Fibroblast of lung (primary cell): ENCODE results near the gene GJD3. TPM values are rescaled to one million over a fixed set of nuclear protein-coding genes. Genes with fewer than 3 reads are reported as not detected.

Source experiments
- DNase-seq, 2 donors: peaks; one replicate each; pipeline versions ENCODE4 v3.0.0 to v3.0.0-alpha.2; 2010; ENCODE audit warnings: low read depth in 2 of 2
- H2AFZ ChIP-seq: 2 replicates; pipeline ENCODE4 v1.5.1; 2012; ENCODE audit warnings: low read length, control low read depth, inconsistent platforms
- H3K27ac ChIP-seq: 2 replicates; pipeline ENCODE4 v1.5.1; 2011; ENCODE audit warnings: low read length, control low read depth; ENCODE audit not compliant: insufficient read depth
- H3K27me3 ChIP-seq: 2 replicates; pipeline ENCODE4 v1.5.1; 2011; ENCODE audit warnings: mild to moderate bottlenecking, low read length; ENCODE audit not compliant: control insufficient read depth, insufficient read depth
- H3K36me3 ChIP-seq: 2 replicates; pipeline ENCODE4 v1.5.1; 2011; ENCODE audit warnings: low read length; ENCODE audit not compliant: control insufficient read depth, insufficient read depth
- H3K4me1 ChIP-seq: 2 replicates; pipeline ENCODE4 v1.5.1; 2011; ENCODE audit warnings: low read length; ENCODE audit not compliant: control insufficient read depth, insufficient read depth; ENCODE audit errors: extremely low read depth
- H3K4me2 ChIP-seq: 2 replicates; pipeline ENCODE4 v1.5.1; 2011; ENCODE audit warnings: low read length, control low read depth; ENCODE audit not compliant: insufficient read depth; ENCODE audit errors: extremely low read depth
- H3K4me3 ChIP-seq, 4 experiments: fragments of 200-600 bp in 1 of 4; sonication (generic) in 1 of 4; replicated peaks in 1 of 4; 2 replicates each; pipeline ENCODE4 v1.5.1; 2011 to 2016; ENCODE audit warnings: low read length in 4 of 4, low read depth in 3 of 4, mild to moderate bottlenecking in 3 of 4, control low read depth in 2 of 4, inconsistent platforms in 1 of 4, mixed read lengths in 1 of 4; ENCODE audit not compliant: insufficient read depth in 1 of 4; ENCODE audit errors: control extremely low read depth in 1 of 4
- H3K79me2 ChIP-seq: 2 replicates; pipeline ENCODE4 v1.5.1; 2012; ENCODE audit warnings: mild to moderate bottlenecking, low read length, inconsistent platforms; ENCODE audit not compliant: control insufficient read depth, insufficient read depth
- H3K9ac ChIP-seq: 2 replicates; pipeline ENCODE4 v1.5.1; 2011; ENCODE audit warnings: mild to moderate bottlenecking, low read length, control low read depth; ENCODE audit not compliant: insufficient read depth
- H3K9me3 ChIP-seq: 2 replicates; pipeline ENCODE4 v1.5.1; 2012; ENCODE audit warnings: low read depth, low read length; ENCODE audit not compliant: control insufficient read depth, insufficient read depth
- H4K20me1 ChIP-seq: 2 replicates; pipeline ENCODE4 v1.5.1; 2011; ENCODE audit warnings: low read length; ENCODE audit not compliant: control insufficient read depth, insufficient read depth; ENCODE audit errors: extremely low read depth
- EZH2 ChIP-seq: IDR thresholded peaks from 2 replicates; pipeline ENCODE4 v1.5.1; 2012; ENCODE audit warnings: low read length, control low read depth, mild to moderate bottlenecking; ENCODE audit errors: missing control alignments
- polyA plus RNA-seq, 2 donors: library from polyadenylated mRNA; depleted of rRNA in 1 of 2; stranded (reverse) in 1 of 2; unstranded in 1 of 2; fragments of >200 nt; gene quantifications; 2 replicates each; pipeline ENCODE4 v1.2.1, GENCODE V29; 2011 to 2012; ENCODE audit warnings: missing spikeins in 1 of 2
- total RNA-seq: library from RNA; depleted of rRNA; stranded (reverse); fragments of >200 nt; gene quantifications from 2 replicates; pipeline ENCODE4 v1.2.1, GENCODE V29; 2014
- TF ChIP-seq, protein P1 (sequence below), 2 donors: IDR thresholded peaks in 1 of 2; conservative IDR thresholded peaks in 1 of 2; 1 replicate in 1 of 2; 2 replicates in 1 of 2; pipeline ENCODE4 v1.5.1; 2011 to 2012; ENCODE audit warnings: low read length in 2 of 2, control low read depth in 1 of 2, inconsistent platforms in 1 of 2, low read depth in 1 of 2, mild to moderate bottlenecking in 1 of 2

The GJD3 gene
- total and polyA plus RNA-seq, 2 donors (not counting 1 experiment from before 2014, with no cell fraction given) = 0.99 to 4.3 TPM

DNA sequence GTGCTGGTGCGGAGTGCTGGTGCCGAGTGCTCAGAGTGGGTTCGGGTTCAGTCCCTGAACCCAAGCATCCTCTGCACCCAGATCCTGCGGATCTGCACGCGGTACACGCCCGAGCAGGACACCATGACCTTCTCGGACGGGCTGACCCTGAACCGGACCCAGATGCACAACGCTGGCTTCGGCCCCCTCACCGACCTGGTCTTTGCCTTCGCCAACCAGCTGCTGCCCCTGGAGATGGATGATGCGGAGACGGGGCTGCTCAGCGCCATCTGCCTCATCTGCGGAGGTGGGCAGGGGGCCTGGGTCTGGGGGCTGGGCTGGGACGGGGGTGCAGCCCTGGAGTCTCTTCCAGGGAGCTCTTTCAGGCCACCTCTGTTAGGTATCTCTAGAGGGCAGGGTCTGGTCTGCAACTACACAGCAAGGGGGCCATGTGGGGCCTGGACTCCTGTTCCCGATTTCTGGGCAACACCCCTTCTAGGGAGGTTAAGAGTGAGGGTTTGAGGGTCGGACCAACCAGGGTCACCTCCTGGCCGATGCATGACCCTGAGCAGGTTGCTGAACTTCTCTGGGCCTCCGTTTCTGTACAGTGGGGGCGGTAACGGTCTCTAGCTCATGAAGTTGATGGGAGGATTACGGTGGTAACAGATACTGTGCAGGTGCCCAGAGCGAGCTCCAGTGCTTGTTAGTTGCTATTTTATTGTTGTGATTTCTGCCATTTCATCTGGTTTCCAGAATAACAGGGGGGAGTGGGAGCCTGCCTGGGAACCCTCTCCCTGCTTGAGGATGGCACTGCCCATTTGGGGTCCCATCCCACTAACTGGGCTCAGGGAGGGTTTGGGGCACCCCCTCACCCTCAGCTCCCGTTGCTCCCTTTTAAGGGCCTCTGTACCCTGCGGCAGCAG lies 10.1 kb downstream of the GJD3 start:
- H3K9ac ChIP-seq = no peak overlapping the region
- DNase-seq = no peak
- no peak overlapping the region for H3K27ac ChIP-seq
- TF ChIP-seq EZH2 = no peak
- TF ChIP-seq, protein P1, sequence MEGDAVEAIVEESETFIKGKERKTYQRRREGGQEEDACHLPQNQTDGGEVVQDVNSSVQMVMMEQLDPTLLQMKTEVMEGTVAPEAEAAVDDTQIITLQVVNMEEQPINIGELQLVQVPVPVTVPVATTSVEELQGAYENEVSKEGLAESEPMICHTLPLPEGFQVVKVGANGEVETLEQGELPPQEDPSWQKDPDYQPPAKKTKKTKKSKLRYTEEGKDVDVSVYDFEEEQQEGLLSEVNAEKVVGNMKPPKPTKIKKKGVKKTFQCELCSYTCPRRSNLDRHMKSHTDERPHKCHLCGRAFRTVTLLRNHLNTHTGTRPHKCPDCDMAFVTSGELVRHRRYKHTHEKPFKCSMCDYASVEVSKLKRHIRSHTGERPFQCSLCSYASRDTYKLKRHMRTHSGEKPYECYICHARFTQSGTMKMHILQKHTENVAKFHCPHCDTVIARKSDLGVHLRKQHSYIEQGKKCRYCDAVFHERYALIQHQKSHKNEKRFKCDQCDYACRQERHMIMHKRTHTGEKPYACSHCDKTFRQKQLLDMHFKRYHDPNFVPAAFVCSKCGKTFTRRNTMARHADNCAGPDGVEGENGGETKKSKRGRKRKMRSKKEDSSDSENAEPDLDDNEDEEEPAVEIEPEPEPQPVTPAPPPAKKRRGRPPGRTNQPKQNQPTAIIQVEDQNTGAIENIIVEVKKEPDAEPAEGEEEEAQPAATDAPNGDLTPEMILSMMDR (conservative IDR thresholded peaks at IDR 0.05 in 1 of 2, IDR thresholded peaks at IDR 0.05 in 1 of 2; ENCODE audit: low read depth in 1 of 2, low read length in 2 of 2) = no peak
- peaks cover 3% of the 10 kb centered on the region for H3K79me2 ChIP-seq
- H3K36me3 ChIP-seq = peaks cover 27% of the 10 kb centered on the region
- no peak overlapping the region for H3K4me2 ChIP-seq
- no peaks in the 10 kb centered on the region for H4K20me1 ChIP-seq
- no peaks in the 10 kb centered on the region for H3K9me3 ChIP-seq
- H3K27me3 ChIP-seq = no peaks in the 10 kb centered on the region
- peaks cover 18% of the 10 kb centered on the region for H3K4me1 ChIP-seq
- no peak overlapping the region for H2AFZ ChIP-seq
- H3K4me3 ChIP-seq = no peak overlapping the region

DNA sequence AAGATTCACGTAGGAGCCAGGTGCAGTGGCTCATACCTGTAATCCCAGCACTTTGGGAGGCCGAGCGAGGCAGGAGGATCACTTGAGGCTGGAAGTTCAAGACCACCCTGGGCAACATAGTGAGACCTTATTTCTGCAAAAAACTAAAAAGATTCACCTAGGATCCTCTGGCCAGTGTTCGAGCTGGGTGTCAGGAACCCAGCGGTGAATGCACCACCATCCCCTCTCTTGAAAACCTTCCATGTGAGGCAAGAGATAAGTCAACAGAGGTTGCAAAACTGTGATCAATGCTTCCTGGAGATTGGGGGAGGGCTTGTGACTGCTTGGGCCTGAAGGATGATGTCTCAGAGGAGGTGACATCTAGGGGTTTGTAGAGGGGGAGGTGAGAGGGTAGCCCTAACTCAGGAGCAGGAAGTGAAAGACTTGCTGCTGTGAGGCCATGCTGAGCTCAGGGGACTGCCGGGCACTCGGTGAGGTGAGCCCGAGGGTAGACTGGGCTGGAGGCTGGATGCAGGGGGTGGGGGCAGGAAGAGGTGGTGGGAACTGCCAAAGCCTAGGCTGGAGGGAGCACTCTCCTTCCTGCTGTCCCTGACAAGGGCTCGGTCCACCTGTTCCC lies 11.7 kb downstream of the GJD3 start:
- no peaks in the 10 kb centered on the region for H4K20me1 ChIP-seq
- TF ChIP-seq, protein P1 (conservative IDR thresholded peaks at IDR 0.05 in 1 of 2, IDR thresholded peaks at IDR 0.05 in 1 of 2; ENCODE audit: low read depth in 1 of 2, low read length in 2 of 2) = no peak
- TF ChIP-seq EZH2 = no peak

DNA sequence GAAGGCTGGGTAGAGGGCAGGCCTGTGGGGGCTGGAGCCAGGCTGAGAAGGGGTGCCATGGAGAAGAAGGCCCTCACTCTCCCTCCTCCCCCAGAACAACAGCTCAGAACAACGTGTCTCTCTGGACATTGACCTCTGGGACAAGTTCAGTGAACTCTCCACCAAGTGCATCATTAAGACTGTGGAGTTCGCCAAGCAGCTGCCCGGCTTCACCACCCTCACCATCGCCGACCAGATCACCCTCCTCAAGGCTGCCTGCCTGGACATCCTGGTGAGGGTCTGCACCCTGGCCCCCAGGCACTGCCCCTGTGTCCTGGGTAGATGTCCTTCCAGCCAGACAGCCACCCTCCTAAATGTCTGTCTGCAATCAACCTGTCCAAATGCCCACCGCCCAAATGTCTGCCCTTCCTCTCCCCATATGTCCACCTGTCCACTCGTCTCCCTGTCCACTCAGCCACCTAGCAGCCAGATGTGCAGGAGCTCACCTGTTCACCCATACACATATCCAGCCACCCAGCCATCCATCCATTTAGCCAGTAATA lies 12.2 kb downstream of the GJD3 start:
- H3K9me3 ChIP-seq = no peaks in the 10 kb centered on the region
- H3K27me3 ChIP-seq = no peaks in the 10 kb centered on the region
- no peak overlapping the region for H2AFZ ChIP-seq
- H3K9ac ChIP-seq = no peak overlapping the region
- H4K20me1 ChIP-seq = no peaks in the 10 kb centered on the region
- H3K27ac ChIP-seq = no peak overlapping the region
- no peak overlapping the region for H3K4me3 ChIP-seq
- TF ChIP-seq, protein P1 (conservative IDR thresholded peaks at IDR 0.05 in 1 of 2, IDR thresholded peaks at IDR 0.05 in 1 of 2; ENCODE audit: low read depth in 1 of 2, low read length in 2 of 2) = no peak
- no peak for TF ChIP-seq EZH2
- H3K36me3 ChIP-seq = peaks cover 33% of the 10 kb centered on the region
- no peak overlapping the region for H3K4me2 ChIP-seq
- DNase-seq = no peak
- peaks cover 16% of the 10 kb centered on the region for H3K79me2 ChIP-seq
- peaks cover 34% of the 10 kb centered on the region for H3K4me1 ChIP-seq

More for the DNA sequence above, 11.7 kb downstream of the GJD3 start:
- Histone ChIP-seq H2AFZ (no peak overlapping the region), H3K4me1 (peaks cover 29% of the 10 kb centered on the region), H3K4me3 (no peak overlapping the region), H3K9me3 (no peaks in the 10 kb centered on the region), H3K4me2 (no peak overlapping the region), H3K79me2 (peaks cover 12% of the 10 kb centered on the region), H3K36me3 (peaks cover 33% of the 10 kb centered on the region), H3K27me3 (no peaks in the 10 kb centered on the region), H3K27ac (no peak overlapping the region), H3K9ac (no peak overlapping the region)
- no peak for DNase-seq
